Body of pancreas (tissue), 4 donors: ENCODE results near the gene KCNQ5.

Experiments used
- CTCF ChIP-seq, 7 experiments: fragments of 450-650 bp in 4 of 7; fragments of 200-600 bp in 3 of 7; sonication (generic) in 3 of 7; IDR thresholded peaks; one replicate each; pipeline ENCODE4 v1.5.1; 2016 to 2019; ENCODE audit warnings: antibody characterized with exemption in 7 of 7
- POLR2A ChIP-seq, 3 donors: fragments of 450-650 bp; IDR thresholded peaks; one replicate each; pipeline ENCODE4 v1.6.1; 2016; ENCODE audit warnings: antibody characterized with exemption in 3 of 3, mild to moderate bottlenecking in 2 of 3

GRCh38 chr6:73028893-73029450 lies 407.1 kb downstream of the KCNQ5 start:
- TF ChIP-seq CTCF (IDR thresholded peaks at IDR 0.05) (no peak), POLR2A (IDR thresholded peaks at IDR 0.05) (no peak)
